NCI-H524 (cell line): ENCODE data around the gene TOP2A.
"Not testable (repeated sequence)": the region's sequence is repeated elsewhere in the genome, so short reads cannot be mapped to it uniquely, and the experiment has no call there.

Experiments used
- DNase-seq, 2 experiments: peaks; one replicate each; lab custom pipeline; 2025; lab: John Stamatoyannopoulos, UW

TOP2A gene

DNA sequence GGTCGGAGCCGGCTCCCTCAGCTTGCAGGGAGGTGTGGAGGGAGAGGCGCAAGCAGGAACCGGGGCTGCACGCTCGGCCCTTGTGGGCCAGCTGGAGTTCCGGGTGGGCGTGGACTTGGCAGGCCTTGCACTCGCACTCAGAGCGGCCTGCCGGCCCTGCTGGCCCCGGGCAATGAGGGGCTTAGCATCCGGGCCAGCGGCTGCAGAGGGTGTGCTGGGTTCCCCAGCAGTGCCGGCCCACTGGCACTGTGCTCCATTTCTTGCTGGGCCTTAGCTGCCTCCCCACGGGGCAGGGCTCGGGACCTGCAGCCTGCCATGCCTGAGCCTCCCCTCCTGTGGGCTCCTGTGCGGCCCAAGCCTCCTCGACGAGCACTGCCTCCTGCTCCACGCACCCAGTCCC lies 41.9 kb downstream of the TOP2A start:
- not testable (repeated sequence) for DNase-seq

DNA sequence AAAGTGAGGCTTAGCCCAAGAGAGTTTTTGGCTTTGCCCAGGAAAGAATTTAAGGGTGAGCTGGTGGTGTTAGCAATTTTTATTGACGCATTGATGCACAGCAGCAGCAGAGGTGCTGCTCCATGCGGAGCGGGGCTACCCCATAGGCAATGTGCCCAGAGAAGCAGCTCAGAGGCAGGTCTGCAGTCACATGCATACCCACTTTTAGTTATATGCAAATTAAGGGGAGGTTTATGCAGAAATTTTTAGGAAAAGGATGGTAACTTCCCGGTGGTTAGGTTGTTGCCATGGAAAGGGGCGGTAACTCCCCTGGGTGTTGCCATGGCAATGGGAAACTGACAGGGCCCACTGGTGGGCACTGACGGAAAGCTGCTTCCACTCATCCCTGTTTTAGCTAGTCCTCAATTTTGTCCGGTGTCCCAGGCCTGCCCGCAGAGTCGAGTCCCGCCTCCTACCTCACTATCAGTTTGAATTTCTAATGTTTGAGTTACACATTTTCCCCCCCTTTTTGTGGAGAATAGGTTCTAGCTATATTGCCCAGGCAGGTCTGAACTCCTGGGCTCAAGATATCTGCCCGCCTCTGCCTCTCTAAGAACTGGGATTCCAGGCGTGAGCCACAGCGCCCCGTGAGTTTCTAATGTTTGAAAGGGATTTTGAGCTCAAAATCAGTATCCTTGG lies 42.7 kb downstream of the TOP2A start:
- DNase-seq: no peak

DNA sequence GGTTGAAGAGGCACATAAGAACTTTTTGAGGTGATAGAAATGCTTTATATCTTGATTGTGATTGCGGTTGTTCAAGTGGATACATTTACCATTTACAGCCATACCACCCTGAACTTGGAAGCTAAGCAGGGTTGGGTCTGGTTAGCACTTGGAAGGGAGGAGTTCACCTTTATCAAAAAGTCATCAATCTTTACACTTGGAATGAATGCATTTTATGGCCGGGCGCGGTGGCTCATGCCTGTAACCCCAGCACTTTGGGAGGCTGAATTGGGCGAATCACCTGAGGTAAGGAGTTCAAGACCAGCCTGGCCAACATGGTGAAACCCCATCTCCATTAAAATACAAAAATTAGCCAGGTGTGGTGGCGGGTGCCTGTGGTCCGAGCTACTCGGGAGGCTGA lies 43.7 kb downstream of the TOP2A start:
- DNase-seq: no peak

DNA sequence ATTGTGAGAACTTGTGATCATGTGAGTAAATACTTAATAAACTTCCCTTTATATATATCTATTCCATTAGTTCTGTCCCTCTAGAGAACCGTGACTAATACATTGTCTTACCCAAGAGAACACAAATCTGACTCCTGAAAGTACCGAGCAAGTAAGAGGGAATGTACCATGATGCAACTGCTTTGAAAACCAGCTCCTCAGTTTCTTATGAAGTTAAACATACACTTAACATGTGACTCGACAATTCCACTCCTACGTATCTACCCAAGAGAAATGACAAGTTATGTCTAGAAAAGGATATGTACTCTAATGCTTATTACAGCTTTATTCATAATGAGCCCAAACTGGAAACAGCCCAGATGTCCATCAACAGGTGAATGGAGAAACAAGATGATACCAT lies 44.4 kb downstream of the TOP2A start:
- no peak for DNase-seq

DNA sequence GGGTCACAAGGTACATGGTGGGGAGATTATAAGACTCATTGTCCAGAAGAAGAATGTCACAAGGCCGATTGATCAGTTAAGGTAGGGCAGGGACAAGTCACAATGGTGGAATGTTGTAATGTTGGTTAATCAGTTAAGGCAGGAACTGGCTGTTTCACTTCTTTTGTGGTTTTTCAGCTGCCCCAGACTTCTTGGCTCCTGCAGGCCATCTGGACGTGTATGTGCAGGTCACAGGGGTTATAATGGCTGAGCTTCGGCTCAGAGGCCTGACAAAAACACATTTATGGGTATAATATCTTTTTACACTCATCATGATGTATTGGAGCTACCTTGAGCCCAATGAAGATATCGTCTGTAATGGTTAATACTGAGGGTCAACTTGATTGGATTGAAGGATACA lies 45.1 kb downstream of the TOP2A start:
- not testable (repeated sequence) for DNase-seq

DNA sequence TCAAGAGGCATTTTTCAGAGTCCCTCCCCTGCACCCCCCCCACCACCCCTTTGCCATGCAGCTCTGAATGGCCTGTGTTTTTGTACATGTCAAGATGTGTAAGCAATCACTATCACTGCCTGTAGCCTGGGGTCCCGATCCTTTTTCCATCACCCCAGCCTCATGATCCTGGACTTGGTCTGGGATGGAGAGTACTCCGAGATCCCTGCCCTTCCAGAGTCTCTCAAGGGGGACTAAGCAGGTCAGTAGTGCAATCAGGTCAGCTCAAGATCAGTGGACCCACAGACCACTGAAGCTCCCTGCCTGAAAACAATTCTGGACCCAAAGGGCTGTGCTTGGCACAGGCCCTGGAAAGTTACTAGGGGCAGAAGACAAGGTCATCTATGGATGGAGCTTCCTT lies 45.7 kb downstream of the TOP2A start:
- DNase-seq: no peak

DNA sequence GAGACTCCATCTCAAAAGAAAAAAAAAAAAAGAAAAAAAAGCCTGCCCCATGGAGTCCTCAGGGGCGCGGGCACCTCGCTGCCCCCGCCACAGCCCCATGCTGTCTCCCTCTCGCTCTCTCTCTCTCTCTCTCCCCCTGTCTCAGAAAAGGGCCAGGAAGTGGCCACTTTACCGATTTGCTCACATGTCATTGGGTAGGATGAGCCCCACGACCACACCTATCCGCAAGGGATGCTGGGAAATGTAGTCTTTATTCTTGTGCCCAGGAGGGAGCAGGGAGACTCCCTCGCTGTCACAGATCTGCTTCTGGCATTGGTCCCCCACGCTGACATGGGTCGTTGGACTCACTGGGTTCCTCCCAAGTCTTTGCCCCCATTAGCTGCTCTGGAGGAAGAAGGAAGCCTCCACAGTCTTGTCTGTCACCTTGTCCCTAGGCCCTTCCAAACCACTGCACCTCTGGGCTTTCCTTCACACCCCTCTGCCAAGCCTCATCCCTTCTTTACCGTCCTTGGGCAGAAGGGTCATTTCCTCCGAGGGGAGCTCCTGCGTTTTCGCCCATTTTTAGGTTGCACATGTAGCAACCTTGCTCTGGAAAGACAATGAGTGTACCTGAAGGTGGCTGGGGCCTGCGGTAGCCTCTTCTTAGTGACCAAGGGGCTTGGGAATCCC lies 46.3 kb downstream of the TOP2A start:
- peak in 1 of 2 experiments; percentile 12 for DNase-seq

DNA sequence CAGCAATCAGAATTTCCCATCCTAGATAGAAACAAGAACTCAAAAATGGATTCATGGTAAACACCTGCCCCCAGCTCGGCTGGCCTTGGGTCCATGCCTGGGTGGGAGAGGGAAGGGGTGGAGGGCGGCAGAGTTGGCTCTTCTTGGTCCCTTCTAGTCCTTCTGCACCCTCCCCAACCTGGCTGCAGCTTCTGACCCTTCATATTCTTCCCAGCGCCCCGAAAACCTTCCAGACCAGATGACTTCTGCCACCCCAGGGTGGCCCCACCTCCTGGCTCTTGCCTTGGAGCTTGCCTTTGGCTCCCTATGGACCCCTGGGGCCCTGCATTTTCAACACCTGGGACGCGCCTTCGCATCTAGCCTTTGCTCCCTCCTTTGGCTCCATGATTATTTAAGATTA lies 47.8 kb downstream of the TOP2A start:
- DNase-seq: no peak

DNA sequence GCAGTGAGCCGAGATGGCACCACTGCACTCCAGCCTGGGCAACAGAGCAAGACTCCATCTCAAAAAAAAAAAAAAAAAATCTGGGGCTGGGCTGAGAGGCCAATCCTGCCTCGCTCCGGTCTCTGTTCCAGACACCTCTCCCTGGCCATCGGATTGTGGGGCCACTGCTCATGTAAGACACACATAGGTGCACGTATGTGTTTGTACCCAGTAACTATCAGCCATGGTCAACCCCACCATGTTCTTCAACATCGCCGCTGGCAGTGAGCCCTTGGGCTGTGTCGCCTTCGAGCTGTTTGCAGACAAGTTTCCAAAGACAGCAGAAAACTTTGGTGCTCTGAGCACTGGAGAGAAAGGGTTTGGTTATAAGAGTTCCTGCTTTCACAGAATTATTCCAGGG lies 50.0 kb downstream of the TOP2A start:
- DNase-seq: not testable (repeated sequence)

DNA sequence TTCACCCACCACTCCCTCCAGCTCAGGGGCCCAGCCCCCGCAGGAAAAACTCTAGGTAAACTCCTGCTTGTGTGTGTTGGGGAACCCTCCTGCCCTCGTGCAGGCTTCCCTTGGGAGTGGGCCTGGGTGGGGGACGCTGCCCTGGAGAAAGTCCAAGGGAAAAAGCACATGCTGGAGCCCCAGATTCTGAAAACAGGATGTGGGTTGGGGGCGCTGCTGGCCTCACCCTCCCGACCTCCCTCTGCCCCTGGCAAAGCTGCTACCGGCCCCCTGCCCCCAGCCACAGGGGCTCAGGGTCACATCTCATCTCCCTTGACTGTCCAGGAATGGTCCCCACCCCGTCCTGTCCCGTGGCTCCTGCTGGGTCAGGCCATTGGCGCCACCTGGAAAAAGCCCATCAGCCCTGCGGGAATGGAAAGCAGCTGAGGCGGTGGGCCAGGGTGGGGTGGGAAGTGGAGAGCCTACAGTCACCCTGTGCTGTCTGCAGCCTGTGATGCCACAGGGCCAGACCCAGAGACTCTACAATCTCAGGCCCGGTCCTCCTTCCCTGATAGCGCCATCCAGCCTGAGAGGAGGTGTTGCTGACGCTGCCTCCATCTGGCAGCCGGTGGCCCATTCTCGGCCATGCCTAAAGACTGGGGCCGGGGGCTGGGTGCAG lies 50.7 kb downstream of the TOP2A start:
- DNase-seq: no peak

DNA sequence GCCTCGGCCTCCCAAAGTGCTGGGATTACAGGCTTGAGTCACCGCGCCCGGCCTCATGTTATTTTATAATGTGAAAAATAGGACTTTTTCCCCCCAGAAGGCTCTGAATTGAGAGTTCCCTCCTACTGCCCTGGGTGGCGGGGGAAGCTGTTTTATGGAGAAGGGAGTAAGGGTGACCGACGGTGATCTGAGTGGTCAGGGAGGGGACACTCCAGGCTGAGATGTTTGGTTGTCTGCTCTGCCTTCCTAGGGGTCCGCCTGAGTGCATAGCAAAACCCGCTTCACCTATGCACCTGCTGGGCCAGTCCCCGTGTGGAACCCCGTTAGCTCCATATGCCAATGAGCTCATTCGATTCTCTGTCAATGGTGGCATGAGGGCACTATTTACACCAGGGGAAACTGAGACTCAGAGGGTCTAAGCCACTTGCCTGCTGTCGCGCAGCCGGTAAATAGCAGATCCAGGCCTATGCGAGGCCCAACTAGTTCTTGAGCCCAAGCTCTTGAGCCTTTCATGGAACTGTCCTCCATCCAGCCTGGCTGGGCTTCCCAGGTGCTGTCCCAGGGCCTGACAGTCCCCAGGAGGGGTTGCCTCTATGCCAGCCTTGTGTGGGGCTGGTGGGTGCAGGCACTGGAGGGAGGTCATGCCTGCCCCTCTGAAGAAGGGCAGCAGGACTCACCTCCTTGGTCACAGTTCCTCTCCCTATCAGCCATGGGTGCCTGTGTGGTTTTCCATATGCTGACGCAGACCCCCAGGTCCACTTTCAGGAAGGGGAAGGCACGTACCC lies 51.4 kb downstream of the TOP2A start:
- no peak for DNase-seq

DNA sequence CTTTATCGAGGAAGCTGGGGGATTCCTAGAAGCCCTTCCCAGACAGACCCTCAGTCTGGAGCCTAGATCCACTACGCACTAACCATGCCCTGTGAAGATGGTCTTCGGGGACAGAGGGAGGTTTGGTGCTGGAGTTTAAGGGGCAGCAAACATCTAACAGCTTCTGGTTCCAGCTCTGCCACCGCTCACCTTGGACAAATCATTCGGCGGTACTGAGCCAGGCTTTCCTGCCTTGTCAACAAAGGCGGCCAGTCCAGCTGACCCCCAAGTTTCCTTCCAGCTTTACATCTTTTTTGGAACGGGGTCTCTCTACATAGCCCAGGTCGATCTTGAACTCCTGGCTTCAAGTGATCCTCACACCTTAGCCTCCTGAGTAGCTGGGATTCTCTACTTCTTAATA lies 52.8 kb downstream of the TOP2A start:
- DNase-seq: no peak

DNA sequence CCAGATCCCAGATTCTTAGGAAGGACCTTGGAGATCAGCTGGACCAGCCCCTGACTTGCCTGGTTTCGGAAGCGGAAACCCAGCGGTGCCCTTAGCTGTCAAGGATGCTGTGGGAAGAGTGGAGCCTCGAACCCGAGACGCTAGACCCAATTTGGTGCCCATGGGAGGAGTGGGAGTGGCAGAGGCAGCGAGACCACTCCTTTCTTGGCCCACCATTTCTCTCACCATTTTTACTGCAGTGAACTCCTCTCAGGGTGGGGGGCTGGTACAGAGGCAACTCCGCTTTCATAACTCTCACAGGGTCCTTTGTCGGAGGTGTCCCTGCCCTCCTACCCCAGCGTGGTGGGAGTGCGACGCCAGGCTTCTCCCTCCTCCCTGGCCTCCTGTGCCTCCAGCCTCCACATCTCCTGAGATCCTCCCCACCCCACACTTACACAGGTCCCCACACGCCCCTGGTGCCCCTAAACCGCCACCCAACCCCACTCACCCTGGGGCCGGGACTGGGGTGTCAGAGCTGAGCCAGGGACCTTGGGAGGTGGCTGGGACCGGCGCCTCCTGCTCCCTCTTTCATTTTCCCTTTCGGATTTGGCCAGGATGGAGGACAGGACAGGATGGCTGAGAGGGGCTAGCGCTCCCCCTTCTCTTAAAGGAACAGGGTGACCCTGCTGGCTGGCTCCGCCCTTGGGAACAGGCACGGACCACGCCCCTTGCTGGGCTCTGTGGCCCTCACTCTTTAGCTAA lies 53.4 kb downstream of the TOP2A start, which contains the start of gene GJD3:
GJD3 (minus strand) TSS at position 617 of the 741 bp plus-strand sequence. CDS start 922 bp downstream, outside the sequence.
- no peak for DNase-seq

DNA sequence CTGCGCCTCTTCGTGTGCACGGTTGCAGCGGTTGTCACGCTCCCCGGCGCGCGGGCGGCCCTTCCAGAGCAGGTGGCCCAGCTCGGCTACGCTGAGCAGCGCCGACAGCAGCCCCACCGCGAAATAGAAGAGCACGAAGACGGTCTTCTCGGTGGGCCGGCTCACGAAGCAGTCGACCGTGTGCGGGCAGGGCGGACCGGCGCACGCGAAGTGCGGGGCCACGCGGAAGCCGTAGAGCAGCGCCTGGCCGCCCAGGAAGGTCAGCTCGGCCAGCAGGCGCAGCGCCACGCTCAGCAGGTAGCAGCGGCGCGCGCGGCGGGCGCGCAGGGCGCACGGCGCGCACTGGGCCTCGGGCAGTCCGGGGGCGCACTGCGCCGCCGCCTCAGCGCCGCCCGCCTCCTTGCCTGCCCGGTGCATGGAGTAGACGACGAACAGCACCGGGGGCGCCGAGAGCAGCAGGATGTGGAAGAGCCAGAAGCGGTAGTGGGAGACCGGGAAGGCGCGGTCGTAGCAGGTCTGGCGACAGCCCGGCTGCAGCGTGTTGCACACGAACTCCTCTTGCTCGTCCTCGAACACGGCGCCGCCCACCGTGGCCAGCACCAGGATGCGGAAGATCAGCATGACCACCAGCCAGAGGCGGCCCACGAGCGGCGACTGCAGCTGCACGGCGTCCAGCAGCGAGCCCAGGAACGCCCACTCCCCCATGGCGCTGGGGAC lies 54.4 kb downstream of the TOP2A start:
- DNase-seq: peak in 1 of 2 experiments; percentile 42

DNA sequence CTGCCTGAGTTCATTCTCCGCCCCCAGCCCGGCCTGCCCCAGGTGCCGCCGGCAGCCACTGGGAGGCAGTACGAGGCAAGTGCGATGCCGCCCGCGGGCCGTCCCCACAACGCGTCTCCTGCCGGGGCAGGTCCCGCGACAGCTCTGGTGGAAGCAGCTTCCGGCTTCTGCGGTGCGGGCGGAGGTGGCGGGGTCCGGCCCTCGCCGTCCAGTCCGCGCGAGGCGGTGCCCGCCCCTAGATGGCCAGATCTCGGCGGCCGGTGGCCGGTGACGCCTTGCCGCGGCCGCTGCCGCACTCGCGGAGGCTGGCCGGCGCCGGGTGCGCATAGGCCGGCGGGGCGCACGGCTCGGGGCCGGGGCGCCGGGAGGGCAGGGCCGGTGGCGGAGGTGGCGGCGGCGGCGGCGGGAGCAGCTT lies 55.0 kb downstream of the TOP2A start:
- DNase-seq: peak; percentile 37 to 64

DNA sequence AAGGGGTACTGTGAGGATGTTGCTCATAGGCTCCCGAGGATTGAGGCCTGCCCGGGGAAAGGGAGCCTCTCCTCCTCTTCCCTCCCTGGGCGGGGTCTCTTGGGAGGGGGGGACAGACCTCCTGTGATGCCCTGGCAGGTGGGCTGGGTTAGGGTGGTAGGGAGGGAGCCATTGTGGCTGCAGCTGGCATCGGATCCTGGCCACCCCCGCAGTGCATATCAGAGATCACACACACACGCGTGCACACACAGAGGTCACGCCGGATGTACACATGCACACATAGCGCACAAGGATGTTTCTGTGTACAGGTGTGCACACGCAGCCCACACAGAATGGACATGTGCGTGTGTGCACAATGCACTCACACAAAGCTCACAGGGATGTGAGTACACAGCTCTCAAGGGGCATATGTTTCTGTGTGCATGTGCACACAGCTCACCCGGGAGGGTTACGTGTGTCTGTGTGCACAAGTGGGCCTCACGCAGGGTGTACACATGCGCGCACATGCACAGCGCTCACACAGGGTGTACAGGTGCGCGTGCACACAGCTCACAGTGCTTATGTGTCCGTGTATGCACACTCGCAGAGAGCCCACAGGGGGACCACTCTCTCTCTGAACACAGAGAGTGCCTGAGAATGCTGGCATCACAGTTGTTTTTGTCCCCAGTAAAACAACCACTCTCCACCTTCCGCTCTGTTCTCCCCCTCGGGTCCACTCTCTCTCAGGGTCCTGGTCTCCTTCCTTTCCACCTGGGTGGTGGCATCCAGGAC lies 55.6 kb downstream of the TOP2A start:
- DNase-seq: no peak

DNA sequence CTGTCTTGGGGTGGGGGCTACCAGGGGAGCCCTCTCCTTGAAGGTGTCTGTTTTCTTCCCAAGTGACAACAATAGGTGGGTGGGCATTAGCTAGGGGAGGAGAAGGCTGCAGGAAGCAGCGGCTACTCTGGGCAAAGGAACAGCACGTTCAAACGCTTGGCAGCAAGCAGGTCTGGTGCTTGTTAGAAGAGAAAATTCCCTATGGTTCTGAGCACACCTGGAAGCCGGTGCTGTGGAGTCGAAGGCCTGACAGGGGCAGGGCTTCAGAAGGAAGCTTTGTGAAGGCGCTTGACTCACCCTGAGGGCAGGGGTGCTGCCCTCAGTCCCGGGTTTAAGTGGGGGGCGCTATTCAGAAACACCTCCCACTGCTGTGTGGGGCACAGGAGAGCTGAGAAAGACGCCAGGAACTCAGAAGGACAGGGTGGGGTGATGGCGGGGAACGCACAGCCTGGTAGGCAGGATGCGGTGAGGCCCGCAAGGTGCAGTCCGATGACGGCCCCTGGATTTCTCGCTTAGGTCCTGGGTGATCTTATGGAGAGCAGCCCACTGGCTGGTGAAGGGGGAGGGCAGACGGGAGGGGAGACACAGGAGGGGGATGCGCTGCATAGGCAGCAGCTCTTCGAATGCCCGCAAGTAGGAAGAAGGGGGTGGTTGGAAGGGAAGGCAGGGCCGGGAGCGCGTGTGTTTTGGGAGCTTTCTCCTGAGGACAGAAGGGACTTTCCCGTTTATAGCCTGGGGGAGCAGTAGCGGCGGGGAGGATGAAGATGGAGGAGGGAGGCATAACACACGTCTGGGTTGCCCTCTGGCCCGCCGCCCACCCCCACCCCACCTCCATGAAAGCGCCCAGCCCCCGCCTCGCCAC lies 56.4 kb downstream of the TOP2A start:
- peak in 1 of 2 experiments; percentile 13 for DNase-seq

DNA sequence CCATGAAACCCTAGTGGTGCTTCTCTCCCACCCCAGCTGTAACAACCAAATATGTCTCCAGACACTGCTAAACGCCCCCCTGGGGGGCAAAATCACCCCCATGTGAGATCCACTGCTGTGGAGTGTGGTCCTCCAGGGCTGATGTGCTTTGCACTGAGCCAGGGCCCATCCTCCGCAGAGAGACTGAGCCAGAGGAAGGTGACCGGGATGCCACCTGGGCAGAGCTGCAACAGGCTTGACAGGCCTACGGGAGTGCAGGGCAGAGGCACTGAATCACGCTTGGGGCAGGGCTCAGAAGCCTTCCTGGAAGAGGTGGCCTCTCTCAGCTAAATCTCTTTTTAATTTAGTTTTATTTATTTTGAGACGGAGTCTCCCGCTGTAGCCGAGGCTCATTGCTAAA lies 57.6 kb downstream of the TOP2A start:
- DNase-seq: no peak
